SKM-1 treated with dmso at 0.1 percent for 144 hours (cell line): ENCODE measurements around the gene TYW1.
"Not testable (repeated sequence)": the region's sequence is repeated elsewhere in the genome, so short reads cannot be mapped to it uniquely, and the experiment has no call there.

Experiments
- DNase-seq: peaks from one replicate; lab custom pipeline; 2025; ENCODE audit not compliant: unreplicated experiment; lab: John Stamatoyannopoulos, UW

TYW1 gene

GRCh38 chr7:67128257-67128656, 131.6 kb downstream of the TYW1 start:
- not testable (repeated sequence) for DNase-seq

DNA sequence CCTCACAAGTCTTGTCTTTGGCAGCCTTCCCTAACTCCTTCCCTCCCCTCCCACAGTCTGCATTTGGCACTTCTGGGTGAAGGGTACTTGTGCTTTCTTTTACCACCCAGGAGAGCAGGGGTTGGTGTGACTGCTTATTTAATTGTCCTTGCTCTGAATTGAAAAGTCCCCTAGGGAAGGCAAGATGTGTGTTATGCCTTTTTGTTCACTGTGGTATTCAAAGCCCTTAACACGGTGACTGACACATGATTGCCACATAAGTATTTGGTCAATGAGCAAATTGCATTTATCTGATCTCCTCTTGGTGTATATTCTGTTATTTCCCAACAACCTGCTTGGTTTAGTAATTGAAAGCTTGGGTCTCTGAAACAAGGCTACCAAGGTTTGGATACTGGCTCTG, 134.1 kb downstream of the TYW1 start:
- not testable (repeated sequence) for DNase-seq

DNA sequence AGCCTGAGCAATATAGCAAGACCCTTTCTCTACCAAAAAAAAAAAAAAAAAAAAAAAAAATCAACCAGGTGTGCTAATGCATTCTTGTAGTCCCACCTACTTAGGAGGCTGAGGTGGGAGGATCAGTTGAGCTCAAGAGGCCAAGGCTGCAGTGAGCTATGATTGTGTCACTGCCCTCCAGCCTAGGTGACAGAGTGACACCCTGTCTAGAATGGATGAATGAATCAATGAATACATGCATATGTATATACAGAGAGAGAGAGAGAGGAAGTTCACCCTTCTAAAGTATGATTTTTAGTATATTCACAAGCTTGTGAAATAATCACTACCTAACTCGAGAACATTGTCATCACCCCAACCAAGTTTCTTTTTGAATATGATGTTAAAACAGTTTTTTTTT, 138.3 kb downstream of the TYW1 start:
- not testable (repeated sequence) for DNase-seq

GRCh38 chr7:67135617-67136486, 139.2 kb downstream of the TYW1 start:
- DNase-seq: not testable (repeated sequence)

- DNase-seq: not testable (repeated sequence)
These were observed 140.9 kb downstream of the TYW1 start for GRCh38 chr7:67137489-67137888.

DNA sequence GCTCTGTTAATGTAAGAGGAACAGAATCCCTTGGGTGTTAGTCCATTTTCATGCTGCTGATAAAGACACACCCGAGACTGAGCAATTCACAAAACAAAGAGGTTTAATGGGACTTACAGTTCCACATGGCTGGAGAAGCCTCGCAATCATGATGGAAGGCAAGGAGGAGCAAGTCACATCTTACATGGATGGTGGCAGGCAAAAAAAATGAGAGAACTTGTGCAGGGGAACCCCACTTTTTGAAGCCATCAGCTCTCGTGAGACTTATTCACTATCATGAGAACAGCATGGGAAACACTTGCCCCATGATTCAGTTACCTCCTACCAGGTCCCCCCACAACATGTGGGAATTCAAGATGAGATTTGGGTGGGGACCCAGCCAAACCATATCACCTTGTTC, 143.2 kb downstream of the TYW1 start:
- not testable (repeated sequence) for DNase-seq

DNA sequence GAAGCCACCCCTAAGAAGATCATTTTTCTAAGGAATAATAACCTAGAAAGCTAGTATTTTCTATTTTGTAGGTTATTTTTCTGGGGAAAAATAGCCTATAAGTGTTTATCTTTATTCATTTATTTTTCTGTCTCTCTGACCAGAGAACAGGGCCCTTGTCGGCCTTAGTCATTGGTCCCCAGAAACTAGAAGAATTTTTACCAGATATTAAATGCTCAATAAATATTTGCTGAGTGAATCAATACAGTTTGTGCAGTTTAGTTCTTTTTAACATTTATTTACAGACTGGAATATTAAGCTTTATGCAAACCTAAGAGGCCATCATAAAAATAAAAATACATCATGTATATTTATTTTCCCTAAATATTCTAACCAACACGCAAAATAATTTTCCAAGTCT, 144.4 kb downstream of the TYW1 start:
- DNase-seq: not testable (repeated sequence)

- DNase-seq: not testable (repeated sequence)
These were observed 146.6 kb downstream of the TYW1 start for GRCh38 chr7:67143091-67143786.

DNA sequence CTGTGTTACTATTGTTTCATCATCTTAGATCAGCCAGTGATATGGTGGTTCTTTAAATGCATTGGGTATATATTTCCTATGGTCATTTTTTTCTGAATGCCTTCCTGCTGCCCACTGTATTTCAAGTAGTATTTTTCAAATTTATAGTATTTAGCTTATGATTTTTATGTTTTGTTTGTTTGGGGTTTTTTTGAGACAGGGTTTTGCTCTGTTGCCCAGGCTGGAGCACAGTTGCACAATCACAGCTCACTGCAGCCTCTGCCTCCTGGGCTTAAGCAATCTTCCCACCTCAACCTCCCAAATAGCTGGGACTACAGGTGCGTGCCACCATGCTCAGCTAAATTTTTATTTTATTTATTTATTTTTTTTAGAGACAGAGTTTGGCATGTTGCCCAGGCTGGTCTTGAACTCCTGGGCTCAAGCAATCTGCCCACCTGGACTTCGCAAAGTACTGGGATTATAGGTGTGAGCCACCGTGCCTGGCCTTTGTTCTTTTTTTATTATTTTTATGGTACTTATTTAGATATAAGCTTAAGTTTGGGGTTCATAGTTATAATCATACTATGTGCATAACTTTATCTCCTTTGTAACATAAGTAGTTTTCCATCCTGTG, 149.1 kb downstream of the TYW1 start:
- DNase-seq: not testable (repeated sequence)

GRCh38 chr7:67149131-67149530, 152.5 kb downstream of the TYW1 start:
- DNase-seq: not testable (repeated sequence)

DNA sequence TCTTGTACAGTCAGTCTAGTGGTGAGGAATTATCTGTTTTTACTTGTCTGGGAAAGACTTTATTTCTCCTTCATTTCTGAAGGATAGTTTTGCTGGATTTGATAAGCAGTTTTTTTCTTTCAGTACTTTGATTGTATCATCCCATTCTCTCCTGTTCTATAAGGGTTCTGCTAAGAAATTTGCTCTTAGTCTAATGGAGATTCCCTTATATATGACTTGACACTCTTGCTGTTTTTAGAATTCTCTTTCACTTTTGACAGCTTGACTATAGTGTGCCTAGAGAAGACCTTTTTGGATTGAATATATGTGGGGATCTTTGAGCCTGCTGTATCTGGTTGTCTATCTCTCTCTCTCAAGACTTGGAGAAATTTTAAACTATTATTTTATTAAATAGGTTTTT, 157.7 kb downstream of the TYW1 start:
- not testable (repeated sequence) for DNase-seq

DNA sequence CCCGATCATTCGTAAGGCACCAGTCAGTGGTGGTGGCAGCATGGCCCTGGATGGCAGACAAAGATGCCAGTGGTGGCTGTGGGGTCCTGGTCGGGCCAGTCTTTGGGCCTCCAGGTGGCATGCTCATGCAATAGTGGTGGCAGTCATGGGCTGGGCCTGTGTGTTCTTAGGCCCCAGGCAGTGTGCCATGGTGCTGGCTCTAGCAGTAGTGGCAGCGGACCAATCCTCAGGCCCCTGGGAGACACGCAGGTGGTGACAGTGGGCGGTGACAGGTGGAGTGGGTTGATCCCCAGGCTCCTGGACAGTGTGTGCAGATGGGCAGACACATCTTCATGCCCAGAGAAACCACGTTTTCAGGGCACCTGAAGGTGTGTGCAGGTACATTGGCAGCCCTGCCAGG, 159.4 kb downstream of the TYW1 start:
- not testable (repeated sequence) for DNase-seq

DNA sequence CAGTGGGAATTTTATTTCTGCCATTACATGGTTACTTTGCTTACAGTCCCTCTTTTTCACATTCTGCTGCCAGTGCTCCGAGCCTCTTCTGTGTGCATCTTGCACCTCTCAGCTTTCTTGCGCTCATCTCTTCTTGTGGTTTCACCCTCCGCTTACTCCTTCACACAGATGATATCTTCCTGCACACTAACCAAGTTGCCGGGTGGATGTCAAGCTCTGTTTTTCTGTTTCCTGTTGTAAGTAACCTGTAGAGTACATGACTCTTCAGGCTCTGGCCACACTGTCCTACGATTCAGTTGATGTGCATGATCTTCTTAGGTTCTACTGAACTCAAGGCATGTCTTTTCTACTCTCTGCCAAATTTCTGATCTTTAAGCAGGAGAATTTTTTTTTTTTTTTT, 166.7 kb downstream of the TYW1 start:
- DNase-seq: not testable (repeated sequence)

DNA sequence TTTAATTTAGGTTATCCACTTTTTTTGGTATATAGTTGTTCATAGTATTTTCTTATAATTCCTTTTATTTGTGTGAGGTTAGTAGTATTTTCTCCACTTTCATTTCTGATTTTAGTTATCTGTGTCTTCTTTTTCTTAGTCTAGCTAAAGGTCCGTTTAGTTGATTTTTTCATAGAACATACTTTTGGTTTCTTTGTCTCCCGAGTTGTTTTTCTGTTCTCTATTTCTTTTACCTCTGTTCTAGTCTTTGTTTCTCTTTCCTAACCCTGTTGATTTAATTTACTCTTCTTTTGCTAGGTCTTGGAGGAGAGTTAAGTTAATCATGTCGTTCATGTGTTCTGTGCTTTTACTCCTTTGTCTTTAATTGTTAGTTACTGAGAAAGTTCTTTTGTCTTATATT, 174.5 kb downstream of the TYW1 start:
- DNase-seq: not testable (repeated sequence)

DNA sequence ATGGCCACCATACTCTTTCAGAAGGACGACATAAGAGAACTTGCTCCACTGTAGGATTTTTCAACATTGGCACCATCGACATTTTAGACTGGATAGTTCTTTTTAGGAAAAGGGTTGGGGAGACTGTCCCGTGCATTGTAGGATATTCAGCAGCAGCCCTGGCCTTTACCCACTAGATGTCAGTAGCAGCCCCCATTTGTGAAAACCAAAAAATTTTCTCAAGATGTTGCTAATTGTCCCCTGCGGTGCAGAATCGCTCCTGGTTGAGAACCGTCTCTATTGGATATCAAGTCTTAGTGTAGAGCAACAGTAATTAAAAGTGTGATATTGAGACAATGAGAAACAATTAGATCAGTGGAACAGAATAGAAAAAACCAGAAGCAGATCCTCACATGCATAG, 180.1 kb downstream of the TYW1 start:
- DNase-seq: not testable (repeated sequence)

DNA sequence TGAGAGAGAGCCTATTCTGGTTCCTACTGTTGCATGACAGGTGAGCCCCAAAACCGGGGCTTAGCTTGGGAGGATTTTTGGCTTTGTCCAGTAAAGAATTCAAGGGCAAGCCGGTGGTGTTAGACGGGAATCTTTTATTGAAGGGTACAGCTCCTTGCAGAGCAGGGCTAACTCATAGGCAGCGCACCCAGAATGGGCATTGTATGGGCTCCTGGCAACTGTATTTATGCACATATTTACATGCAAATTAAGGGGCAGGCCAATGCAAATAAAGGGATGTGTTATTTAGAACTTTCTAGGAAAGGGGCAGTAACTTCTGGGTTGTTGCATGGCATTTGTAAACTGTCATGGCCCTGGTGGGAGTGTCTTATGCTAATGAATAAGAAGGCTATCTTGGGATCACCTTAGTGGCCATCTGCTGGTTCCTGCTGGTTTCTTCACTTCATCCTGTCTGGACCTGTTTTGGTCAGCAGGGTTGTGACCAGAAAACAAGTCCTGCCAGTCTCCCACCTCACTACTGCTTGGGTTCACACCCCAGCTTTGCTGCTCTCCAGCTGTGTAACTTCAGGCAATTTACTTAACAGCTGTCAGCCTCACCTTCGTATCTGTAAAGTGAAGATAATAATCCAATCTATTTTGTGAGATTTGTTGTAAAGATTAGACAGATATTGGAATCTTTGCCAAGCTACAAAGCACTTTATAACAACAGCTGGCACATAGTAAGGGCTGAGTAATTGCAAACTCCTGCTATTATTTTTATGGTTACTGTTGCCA, 182.5 kb downstream of the TYW1 start:
- DNase-seq: not testable (repeated sequence)

- DNase-seq: not testable (repeated sequence)
These were observed 186.5 kb downstream of the TYW1 start for GRCh38 chr7:67182956-67183750.

DNA sequence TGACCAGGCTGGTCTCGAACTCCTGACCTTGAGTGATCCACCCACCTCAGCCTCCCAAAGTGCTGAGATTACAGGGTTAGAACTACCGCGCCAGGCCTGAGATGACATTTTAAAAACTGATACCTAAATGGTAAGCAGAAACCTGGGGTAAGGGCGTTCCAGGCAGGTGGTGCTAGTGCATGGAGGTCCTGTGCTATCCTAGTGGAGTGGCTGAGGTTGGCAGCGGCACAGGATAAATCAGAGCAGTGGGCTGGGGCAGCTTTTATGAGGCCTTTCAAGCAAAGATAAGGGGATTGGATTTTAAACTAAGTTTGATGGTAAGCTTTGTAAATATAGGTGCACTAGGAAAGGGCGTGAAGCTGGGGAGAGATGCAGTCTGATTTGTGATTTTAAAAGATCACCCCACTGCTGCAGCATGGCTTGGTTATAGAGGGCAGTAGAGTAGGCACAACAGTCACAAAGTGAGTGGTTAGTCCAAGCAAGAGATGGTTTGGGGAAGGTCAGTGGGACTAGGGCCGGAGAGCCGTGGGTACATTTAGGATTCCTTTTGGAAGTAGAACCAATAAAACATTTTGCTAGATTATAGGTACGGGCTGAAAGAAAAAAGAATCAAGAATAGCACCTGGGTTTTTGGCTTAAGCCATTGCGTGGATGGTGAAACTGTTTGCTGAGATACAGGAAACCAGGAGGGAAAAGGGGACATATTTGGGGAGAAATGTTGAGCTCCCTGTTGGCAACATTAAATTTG, 188.5 kb downstream of the TYW1 start:
- DNase-seq: not testable (repeated sequence)

GRCh38 chr7:67185660-67186129, 189.1 kb downstream of the TYW1 start:
- DNase-seq: not testable (repeated sequence)
